Measurements from ENCODE around the gene TAF7L. TPM values are rescaled to one million over a fixed set of nuclear protein-coding genes. Genes with fewer than 3 reads are reported as not detected.

Gene TAF7L
- total RNA-seq, 1 experiment from 2014 or later: 0.18 TPM

DNA sequence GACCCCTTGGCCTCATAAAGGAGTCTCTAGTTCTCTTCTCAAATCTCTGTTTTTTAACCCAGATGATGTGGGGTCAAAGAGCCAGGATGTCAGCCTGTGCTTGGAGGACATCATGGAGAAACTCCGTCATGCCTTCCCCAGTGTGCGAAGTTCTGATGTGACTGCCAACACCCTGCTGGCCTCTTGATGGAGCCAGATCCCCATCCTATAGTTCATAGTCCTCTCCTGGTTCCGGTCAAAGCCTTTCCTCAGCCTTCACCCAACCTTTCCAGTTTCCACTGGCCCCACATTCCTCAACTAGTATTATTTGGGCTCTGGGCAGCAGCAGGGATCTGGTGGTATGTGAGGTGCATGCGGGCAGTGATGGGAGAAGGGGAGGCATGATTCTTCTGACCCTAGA lies 30.7 kb downstream of the TAF7L start:
- no peaks in the 10 kb centered on the region for H3K27me3 ChIP-seq (ENCODE audit: control insufficient read depth, insufficient read depth, low read length)
- no peaks in the 10 kb centered on the region for H3K36me3 ChIP-seq (ENCODE audit: control insufficient read depth, insufficient read depth, low read length)
- DNase-seq (ENCODE audit: low read depth, low spot score): no peak
- BruUV-seq (replicated peaks): no TSS peak
- H3K9me3 ChIP-seq (ENCODE audit: control insufficient read depth, insufficient read depth, low read depth, low read length): no peaks in the 10 kb centered on the region
- in situ Hi-C loops (cut with HindIII; ENCODE audit: low pct_unique_long_range_greater_than_20kb, low sequenced_read_pairs): no loop called here
- peak; percentile 96 for ATAC-seq
- no peak overlapping the region for H3K4me3 ChIP-seq (ENCODE audit: low read depth in 2 of 2, low read length in 2 of 2)
- ChIA-PET POLR2A (no interaction called here), CTCF (no interaction called here)
- intact Hi-C loops (cut with micrococcal nuclease; ENCODE audit: unreplicated experiment): loop anchor here (1.0 kb wide), 1 partner anchor 27 kb away; no protein-coding TSS in a partner anchor
- TF ChIP-seq, protein P1, sequence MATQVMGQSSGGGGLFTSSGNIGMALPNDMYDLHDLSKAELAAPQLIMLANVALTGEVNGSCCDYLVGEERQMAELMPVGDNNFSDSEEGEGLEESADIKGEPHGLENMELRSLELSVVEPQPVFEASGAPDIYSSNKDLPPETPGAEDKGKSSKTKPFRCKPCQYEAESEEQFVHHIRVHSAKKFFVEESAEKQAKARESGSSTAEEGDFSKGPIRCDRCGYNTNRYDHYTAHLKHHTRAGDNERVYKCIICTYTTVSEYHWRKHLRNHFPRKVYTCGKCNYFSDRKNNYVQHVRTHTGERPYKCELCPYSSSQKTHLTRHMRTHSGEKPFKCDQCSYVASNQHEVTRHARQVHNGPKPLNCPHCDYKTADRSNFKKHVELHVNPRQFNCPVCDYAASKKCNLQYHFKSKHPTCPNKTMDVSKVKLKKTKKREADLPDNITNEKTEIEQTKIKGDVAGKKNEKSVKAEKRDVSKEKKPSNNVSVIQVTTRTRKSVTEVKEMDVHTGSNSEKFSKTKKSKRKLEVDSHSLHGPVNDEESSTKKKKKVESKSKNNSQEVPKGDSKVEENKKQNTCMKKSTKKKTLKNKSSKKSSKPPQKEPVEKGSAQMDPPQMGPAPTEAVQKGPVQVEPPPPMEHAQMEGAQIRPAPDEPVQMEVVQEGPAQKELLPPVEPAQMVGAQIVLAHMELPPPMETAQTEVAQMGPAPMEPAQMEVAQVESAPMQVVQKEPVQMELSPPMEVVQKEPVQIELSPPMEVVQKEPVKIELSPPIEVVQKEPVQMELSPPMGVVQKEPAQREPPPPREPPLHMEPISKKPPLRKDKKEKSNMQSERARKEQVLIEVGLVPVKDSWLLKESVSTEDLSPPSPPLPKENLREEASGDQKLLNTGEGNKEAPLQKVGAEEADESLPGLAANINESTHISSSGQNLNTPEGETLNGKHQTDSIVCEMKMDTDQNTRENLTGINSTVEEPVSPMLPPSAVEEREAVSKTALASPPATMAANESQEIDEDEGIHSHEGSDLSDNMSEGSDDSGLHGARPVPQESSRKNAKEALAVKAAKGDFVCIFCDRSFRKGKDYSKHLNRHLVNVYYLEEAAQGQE (IDR thresholded peaks at IDR 0.05; ENCODE audit: insufficient read depth in 1 of 2, low read depth in 2 of 2, low read length in 1 of 2): no peak
- TF ChIP-seq, protein P2, sequence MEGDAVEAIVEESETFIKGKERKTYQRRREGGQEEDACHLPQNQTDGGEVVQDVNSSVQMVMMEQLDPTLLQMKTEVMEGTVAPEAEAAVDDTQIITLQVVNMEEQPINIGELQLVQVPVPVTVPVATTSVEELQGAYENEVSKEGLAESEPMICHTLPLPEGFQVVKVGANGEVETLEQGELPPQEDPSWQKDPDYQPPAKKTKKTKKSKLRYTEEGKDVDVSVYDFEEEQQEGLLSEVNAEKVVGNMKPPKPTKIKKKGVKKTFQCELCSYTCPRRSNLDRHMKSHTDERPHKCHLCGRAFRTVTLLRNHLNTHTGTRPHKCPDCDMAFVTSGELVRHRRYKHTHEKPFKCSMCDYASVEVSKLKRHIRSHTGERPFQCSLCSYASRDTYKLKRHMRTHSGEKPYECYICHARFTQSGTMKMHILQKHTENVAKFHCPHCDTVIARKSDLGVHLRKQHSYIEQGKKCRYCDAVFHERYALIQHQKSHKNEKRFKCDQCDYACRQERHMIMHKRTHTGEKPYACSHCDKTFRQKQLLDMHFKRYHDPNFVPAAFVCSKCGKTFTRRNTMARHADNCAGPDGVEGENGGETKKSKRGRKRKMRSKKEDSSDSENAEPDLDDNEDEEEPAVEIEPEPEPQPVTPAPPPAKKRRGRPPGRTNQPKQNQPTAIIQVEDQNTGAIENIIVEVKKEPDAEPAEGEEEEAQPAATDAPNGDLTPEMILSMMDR (IDR thresholded peaks at IDR 0.05): peak; percentile 80
- no peak overlapping the region for H3K27ac ChIP-seq (ENCODE audit: low read length)
- no peaks in the 10 kb centered on the region for H3K4me1 ChIP-seq (ENCODE audit: control insufficient read depth, insufficient read depth, low read length)

DNA sequence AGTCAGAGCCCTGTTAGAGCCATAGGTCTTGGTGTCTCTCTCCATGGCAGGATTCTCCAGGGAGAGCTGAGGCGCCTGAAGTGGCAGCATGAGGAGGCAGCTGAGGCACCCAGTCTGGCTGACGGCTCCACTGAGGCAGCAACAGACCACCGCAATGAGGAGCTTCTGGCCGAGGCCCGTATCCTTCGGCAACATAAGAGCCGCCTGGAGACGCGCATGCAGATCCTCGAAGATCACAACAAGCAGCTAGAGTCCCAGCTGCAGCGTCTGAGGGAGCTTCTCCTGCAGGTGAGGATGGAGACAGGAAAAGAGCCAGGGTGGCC lies 32.9 kb downstream of the TAF7L start:
- H3K36me3 ChIP-seq (ENCODE audit: control insufficient read depth, insufficient read depth, low read length): no peaks in the 10 kb centered on the region
- H3K27me3 ChIP-seq (ENCODE audit: control insufficient read depth, insufficient read depth, low read length): no peaks in the 10 kb centered on the region
- no peaks in the 10 kb centered on the region for H3K4me1 ChIP-seq (ENCODE audit: control insufficient read depth, insufficient read depth, low read length)
- H3K27ac ChIP-seq (ENCODE audit: low read length): no peak overlapping the region
- no TSS peak for BruUV-seq (replicated peaks)
- in situ Hi-C loops (cut with HindIII; ENCODE audit: low pct_unique_long_range_greater_than_20kb, low sequenced_read_pairs) (loop anchor here (10.0 kb wide), 1 partner anchor 53 kb away; no protein-coding TSS in a partner anchor), intact Hi-C loops (cut with micrococcal nuclease; ENCODE audit: unreplicated experiment) (no loop called here)
- no peaks in the 10 kb centered on the region for H3K9me3 ChIP-seq (ENCODE audit: control insufficient read depth, insufficient read depth, low read depth, low read length)
- TF ChIP-seq TCF7L2 (IDR thresholded peaks at IDR 0.05; ENCODE audit: low read depth, low read length) (no peak), POLR2AphosphoS5 (IDR thresholded peaks at IDR 0.05; ENCODE audit: low read depth, low read length) (no peak)
- ChIA-PET CTCF (no interaction called here), POLR2A (no interaction called here)
- H3K4me3 ChIP-seq (ENCODE audit: low read depth in 2 of 2, low read length in 2 of 2): no peak overlapping the region
- DNase-seq (ENCODE audit: low read depth, low spot score) (no peak), ATAC-seq (no peak)

DNA sequence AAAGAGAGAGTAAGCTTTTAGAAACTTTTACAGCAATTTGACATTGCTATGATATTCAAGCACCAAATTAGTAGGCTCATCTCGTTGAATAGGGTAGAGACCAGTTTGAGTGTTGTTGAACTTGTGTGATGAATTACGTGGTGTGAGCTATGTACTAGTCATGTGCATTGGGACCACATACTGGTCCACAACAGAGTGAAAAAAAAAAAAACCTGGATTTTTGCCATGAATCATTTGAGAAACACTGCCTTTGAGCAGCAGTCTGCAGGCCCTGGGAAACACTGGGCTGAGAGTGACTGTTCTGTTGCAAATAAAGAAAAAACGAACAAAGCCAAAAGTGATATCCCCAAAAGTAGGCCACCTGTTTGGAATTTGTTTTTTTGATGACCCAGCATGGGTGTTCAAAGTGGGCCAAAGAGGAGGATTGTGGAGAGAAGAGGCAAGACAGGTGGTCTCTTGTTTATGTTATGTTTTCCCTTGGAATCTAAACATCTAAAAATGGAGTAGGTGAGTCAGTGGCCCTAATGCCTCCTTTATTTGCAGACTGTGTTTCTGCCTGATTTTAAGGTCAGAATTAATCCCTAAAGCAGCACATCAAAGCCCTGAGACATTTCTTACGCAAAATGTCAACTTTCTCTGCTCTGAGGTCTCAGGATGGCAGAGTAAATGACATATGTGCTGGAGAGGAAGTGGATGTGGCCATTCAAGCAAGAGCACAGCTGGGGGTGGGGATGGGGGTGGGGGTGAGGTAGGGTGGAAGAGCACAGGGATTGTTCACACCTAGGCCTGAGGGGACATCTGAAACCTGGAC lies 33.5 kb downstream of the TAF7L start:
- TF ChIP-seq POLR2AphosphoS5 (IDR thresholded peaks at IDR 0.05; ENCODE audit: low read depth, low read length) (no peak), TCF7L2 (IDR thresholded peaks at IDR 0.05; ENCODE audit: low read depth, low read length) (no peak), SIN3A (IDR thresholded peaks at IDR 0.05; ENCODE audit: borderline replicate concordance, insufficient read depth, low read depth, low read length) (no peak)
- TF ChIP-seq, protein P1 (IDR thresholded peaks at IDR 0.05; ENCODE audit: insufficient read depth in 1 of 2, low read depth in 2 of 2, low read length in 1 of 2): no peak
- TF ChIP-seq, protein P2 (IDR thresholded peaks at IDR 0.05): no peak
- ChIA-PET POLR2A (no interaction called here), CTCF (no interaction called here)
- DNase-seq (ENCODE audit: low read depth, low spot score) (no peak), ATAC-seq (no peak)
- Histone ChIP-seq H3K27ac (ENCODE audit: low read length) (no peak overlapping the region), H3K9me3 (ENCODE audit: control insufficient read depth, insufficient read depth, low read depth, low read length) (no peaks in the 10 kb centered on the region), H3K4me1 (ENCODE audit: control insufficient read depth, insufficient read depth, low read length) (no peaks in the 10 kb centered on the region), H3K4me3 (ENCODE audit: low read depth in 2 of 2, low read length in 2 of 2) (no peak overlapping the region), H3K27me3 (ENCODE audit: control insufficient read depth, insufficient read depth, low read length) (no peaks in the 10 kb centered on the region), H3K36me3 (ENCODE audit: control insufficient read depth, insufficient read depth, low read length) (no peaks in the 10 kb centered on the region)
- in situ Hi-C loops (cut with HindIII; ENCODE audit: low pct_unique_long_range_greater_than_20kb, low sequenced_read_pairs) (loop anchor here (10.0 kb wide), 1 partner anchor 53 kb away; no protein-coding TSS in a partner anchor), intact Hi-C loops (cut with micrococcal nuclease; ENCODE audit: unreplicated experiment) (no loop called here)
- BruUV-seq (replicated peaks): no TSS peak

All from Panc1 (cell line).